Measurements from ENCODE around the gene CHRDL2.

The CHRDL2 gene

GRCh38 chr11:74684661-74685060, 46.6 kb downstream of the CHRDL2 start:
- DNase-seq = no peak

GRCh38 chr11:74683941-74684481, 47.2 kb downstream of the CHRDL2 start:
- DNase-seq = peak; percentile 45

- peak; percentile 73 for DNase-seq
Observed at GRCh38 chr11:74683279-74683871, 47.9 kb downstream of the CHRDL2 start.

- DNase-seq = peak; percentile 33
Observed at GRCh38 chr11:74682731-74683278, 48.4 kb downstream of the CHRDL2 start.

GRCh38 chr11:74681686-74682651, 49.3 kb downstream of the CHRDL2 start:
- DNase-seq = peak; percentile 75

GRCh38 chr11:74680703-74681531, 50.3 kb downstream of the CHRDL2 start:
- DNase-seq = peak; percentile 42

GRCh38 chr11:74680035-74680671, 51.1 kb downstream of the CHRDL2 start:
- no peak for DNase-seq

- peak; percentile 42 for DNase-seq
Observed at GRCh38 chr11:74679513-74679865, 51.7 kb downstream of the CHRDL2 start.

- no peak for DNase-seq
Observed at GRCh38 chr11:74678591-74679512, 52.4 kb downstream of the CHRDL2 start.

GRCh38 chr11:74678041-74678440, 53.2 kb downstream of the CHRDL2 start:
- DNase-seq = no peak

- peak; percentile 38 for DNase-seq
Observed at GRCh38 chr11:74677131-74677530, 54.1 kb downstream of the CHRDL2 start.

GRCh38 chr11:74676596-74676995, 54.6 kb downstream of the CHRDL2 start:
- DNase-seq = no peak

- DNase-seq = no peak
Observed at GRCh38 chr11:74675761-74676160, 55.5 kb downstream of the CHRDL2 start.

GRCh38 chr11:74673693-74674360, 57.4 kb downstream of the CHRDL2 start:
- peak; percentile 28 for DNase-seq

- peak; percentile 62 for DNase-seq
Observed at GRCh38 chr11:74672956-74673692, 58.1 kb downstream of the CHRDL2 start.

GRCh38 chr11:74672332-74672955, 58.8 kb downstream of the CHRDL2 start:
- peak; percentile 34 for DNase-seq

- no peak for DNase-seq
Observed at GRCh38 chr11:74671520-74672196, 59.6 kb downstream of the CHRDL2 start.

GRCh38 chr11:74670171-74670570, 61.1 kb downstream of the CHRDL2 start:
- no peak for DNase-seq

Measured in right forelimb (tissue), 1 donor.